HG03342 (cell line): ENCODE data around the gene CCL5.
"Not testable (repeated sequence)": the region's sequence is repeated elsewhere in the genome, so short reads cannot be mapped to it uniquely, and the experiment has no call there.

Experiments
- ATAC-seq: cut with Tn5 transposase; IDR thresholded peaks from one replicate; pipeline ENCODE4 v1.9.1; 2021; ENCODE audit warnings: mild to moderate bottlenecking, moderate library complexity; ENCODE audit not compliant: unreplicated experiment

Gene CCL5

DNA sequence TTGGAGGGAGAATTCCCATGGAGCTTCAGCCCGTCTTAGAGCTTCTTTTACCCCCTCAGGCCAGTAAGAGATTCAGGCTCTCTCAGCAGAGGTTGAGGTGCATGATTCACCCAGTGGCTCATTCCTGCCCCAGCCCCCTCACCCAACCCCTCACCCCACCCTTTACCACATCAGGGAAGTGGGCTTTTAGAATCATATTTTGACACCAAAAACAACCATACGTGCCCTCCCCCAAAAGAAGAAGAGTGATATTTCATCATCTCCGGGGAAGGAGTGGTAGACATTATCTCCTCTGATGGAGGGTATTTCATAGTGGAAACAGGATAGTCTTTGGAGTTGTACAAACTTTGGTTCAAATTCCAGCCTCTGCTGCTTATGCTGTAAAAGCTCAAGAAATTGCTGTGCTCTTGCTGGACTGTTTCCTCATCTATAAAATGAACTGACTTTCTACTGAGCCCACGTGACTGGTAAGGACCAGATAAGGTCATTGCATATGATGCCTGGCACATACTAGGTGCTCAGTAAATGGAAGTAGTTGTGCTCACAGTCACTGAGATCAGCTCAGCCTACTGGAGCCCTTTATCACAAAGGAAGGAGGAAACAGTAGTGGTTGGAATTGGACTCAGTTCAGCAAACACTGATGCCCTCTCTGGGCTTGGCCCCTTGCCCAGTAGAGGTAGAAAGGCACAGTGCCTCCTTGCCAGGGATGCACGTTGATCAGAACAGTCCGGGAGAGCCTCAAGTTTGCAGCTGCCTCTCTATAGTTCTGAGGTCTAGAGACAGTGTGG, 18.3 kb upstream of the CCL5 start:
- ATAC-seq: no peak

- not testable (repeated sequence) for ATAC-seq
Observed at GRCh38 chr17:35897772-35898171, 17.6 kb upstream of the CCL5 start.

DNA sequence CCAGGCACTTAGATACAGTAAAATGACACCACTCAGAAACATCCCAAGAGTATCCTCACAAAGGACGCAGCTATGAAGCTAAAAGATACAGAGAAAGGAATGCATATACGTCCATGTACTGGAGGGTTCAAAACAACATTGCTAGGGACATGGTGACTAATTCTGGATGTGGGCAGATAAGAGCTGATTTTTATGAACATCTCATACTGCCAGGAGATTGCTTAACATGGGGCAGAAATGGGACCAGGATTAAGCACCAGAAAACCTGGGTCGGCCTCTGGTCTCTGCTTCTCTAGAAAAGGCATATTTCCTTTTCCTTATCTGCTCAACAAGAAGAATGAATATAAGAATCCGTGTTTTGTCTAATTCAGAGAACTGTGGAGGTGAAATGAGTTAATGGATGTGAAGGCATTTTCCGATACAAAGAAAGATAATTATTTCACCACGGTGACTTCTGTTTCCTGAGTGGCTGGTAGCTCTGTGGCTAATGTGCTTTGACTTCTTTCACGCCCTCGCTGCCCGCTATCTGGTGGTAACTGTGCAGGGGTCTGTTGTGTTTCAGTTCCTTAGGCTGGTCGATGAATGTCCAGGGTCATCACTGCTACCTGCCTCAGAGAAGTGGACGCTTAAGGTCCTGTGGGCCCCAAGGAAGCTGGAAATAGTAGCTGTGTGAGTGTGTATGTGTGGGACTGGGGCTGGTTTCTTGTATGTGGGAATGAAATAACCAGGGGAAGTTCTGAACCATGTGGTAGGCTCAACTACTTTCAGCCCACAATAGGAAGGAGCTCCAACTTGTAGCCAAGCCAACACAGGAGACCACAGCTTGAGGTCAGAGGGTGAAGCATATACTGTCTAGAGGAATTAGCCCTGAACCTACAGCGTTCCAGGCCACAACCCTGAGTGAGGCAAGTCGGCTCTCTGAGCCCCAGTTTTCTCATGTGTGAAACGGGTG, 15.8 kb upstream of the CCL5 start:
- no peak for ATAC-seq

GRCh38 chr17:35894206-35894605, 14.0 kb upstream of the CCL5 start:
- ATAC-seq: no peak

GRCh38 chr17:35893751-35894150, 13.6 kb upstream of the CCL5 start:
- ATAC-seq: no peak

GRCh38 chr17:35892091-35893035, 12.2 kb upstream of the CCL5 start:
- ATAC-seq: no peak

- ATAC-seq: no peak
Observed at GRCh38 chr17:35891269-35891668, 11.1 kb upstream of the CCL5 start.

- ATAC-seq: no peak
Observed at GRCh38 chr17:35890774-35891155, 10.6 kb upstream of the CCL5 start.

GRCh38 chr17:35889818-35890773, 9.9 kb upstream of the CCL5 start:
- no peak for ATAC-seq

DNA sequence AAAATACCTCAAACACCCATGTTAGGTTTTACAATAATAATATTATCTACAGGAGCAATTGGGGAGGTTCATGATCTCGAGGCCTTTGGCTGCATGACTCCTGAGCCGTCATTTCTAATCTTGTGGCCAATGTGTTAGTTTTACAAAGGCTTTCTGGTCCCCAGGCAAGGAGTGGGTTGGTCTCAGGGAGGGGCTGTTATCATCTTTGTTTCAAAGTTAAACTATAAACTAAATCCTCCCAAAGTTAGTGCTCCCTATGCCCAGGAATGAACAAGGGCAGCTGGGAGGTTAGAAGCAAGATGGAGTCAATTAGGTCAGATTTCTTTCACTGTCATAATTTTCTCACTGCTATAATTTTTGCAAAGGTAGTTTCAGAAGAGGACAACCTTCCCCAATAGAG, 9.1 kb upstream of the CCL5 start:
- no peak for ATAC-seq

- no peak for ATAC-seq
Observed at GRCh38 chr17:35878361-35878760, 1.8 kb downstream of the CCL5 start.

- no peak for ATAC-seq
Observed at GRCh38 chr17:35877345-35878029, 2.7 kb downstream of the CCL5 start.

DNA sequence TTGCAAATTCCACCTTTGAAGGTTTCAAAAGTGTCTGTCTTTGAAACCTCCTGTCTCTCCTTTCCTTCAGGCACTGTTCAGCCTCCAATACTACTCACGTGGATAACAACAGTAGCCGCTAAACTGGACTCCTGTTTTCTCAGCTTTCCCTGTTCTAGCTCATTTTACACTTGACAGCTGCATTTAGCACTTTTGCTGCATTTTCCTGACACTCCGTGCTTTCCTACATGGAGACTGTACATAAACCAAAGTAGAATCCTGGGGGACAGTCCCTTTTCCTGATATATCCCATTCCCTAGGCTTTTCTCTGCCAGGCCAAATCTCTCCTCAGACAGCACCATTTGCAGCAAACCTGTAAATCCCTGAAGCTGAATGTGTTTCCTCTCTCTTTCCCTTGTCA, 3.6 kb downstream of the CCL5 start:
- no peak for ATAC-seq

DNA sequence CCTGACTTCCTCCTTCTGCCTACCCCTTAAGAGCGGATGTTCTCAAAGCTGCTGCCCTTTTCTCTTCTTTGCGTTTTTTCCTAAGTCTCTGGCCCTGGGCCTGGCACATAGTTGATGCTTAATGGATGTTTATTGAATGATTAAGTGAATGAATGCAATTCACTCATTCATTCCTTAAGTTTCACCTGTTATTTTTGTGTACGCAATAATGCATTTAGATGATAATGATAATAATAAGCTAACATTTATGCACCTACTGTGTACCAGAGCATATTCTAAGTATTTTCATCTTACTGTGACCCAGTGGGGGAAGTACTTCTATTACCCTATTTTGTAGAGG, 4.4 kb downstream of the CCL5 start:
- no peak for ATAC-seq

GRCh38 chr17:35875072-35875799, 4.9 kb downstream of the CCL5 start:
- ATAC-seq: no peak

GRCh38 chr17:35872196-35872980, 7.8 kb downstream of the CCL5 start:
- ATAC-seq: no peak

DNA sequence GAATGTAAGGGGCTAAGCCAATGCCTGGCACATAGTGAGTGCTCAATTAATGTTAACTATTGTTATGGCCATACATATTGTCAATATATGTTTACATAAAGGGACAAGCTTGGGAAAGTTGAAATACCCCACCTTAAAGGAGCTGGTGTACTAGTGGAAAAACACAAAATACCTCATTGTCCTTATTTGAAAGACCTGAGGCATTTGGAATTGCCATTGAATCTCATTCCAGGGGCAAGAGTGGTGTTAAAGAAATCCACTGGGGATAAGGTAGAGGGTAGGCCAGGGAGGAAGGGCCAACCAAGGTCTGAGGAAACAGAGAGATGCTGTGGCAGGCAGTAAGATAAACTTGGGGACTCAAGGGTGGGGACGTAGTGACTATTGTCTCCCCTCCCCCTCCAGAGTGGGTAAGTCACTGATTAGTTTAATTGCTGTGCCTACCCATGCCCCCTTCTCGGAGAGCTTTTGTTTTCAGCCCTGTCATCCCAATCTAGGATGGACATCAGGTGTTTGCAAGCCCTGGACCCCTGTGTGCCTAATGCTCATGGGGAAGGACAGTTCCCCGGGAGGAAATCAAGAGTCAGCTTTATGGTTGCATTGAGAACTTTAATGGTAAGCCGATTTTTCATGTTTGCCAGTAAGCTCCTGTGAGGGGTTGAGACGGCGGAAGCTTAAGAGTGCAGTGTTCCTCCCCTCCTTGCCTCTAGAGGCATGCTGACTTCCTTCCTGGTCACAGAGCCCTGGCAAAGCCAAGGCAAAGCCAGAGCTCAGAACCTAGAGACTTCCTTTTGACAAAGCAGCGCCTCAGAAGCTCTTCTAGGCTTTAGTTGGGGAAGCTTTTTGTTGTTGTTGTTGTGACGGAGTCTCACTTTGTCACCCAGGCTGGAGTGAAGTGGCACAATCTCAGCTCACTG, 9.0 kb downstream of the CCL5 start:
- no peak for ATAC-seq
